ENCODE measurements around the gene TCF21.
A peak's percentile ranks its signal among the peaks of the same experiment; 100 is the strongest.
"Not testable (repeated sequence)": the region's sequence is repeated elsewhere in the genome, so short reads cannot be mapped to it uniquely, and the experiment has no call there.

TCF21 gene

GRCh38 chr6:133888929-133889556, at the start of gene TCF21:
TCF21 (plus strand) TSS chr6:133889113; CDS start chr6:133889398, 285 bp downstream.
- DNase-seq: peak; percentile 87

- no peak for DNase-seq
Measured at GRCh38 chr6:133841176-133841575, 47.7 kb upstream of the TCF21 start.

GRCh38 chr6:133843098-133843497, 45.8 kb upstream of the TCF21 start:
- no peak for DNase-seq

GRCh38 chr6:133844709-133845108, 44.2 kb upstream of the TCF21 start:
- no peak for DNase-seq

- DNase-seq: no peak
Measured at GRCh38 chr6:133854041-133854363, 34.9 kb upstream of the TCF21 start.

- DNase-seq: peak; percentile 69
Measured at GRCh38 chr6:133854364-133855275, 34.3 kb upstream of the TCF21 start.

GRCh38 chr6:133855276-133855990, 33.5 kb upstream of the TCF21 start:
- no peak for DNase-seq

GRCh38 chr6:133855991-133856370, 32.9 kb upstream of the TCF21 start:
- DNase-seq: no peak

- no peak for DNase-seq
Measured at GRCh38 chr6:133856911-133857310, 32.0 kb upstream of the TCF21 start.

- DNase-seq: no peak
Measured at GRCh38 chr6:133857696-133858095, 31.2 kb upstream of the TCF21 start.

- not testable (repeated sequence) for DNase-seq
Measured at GRCh38 chr6:133861337-133861736, 27.6 kb upstream of the TCF21 start.

GRCh38 chr6:133863228-133863627, 25.7 kb upstream of the TCF21 start:
- no peak for DNase-seq

- DNase-seq: no peak
Measured at GRCh38 chr6:133865680-133866079, 23.2 kb upstream of the TCF21 start.

- no peak for DNase-seq
Measured at GRCh38 chr6:133871131-133871530, 17.8 kb upstream of the TCF21 start.

GRCh38 chr6:133873538-133873937, 15.4 kb upstream of the TCF21 start:
- no peak for DNase-seq

GRCh38 chr6:133877116-133877515, 11.8 kb upstream of the TCF21 start:
- no peak for DNase-seq

- DNase-seq: no peak
Measured at GRCh38 chr6:133880006-133880405, 8.9 kb upstream of the TCF21 start.

- DNase-seq: no peak
Measured at GRCh38 chr6:133880896-133881295, 8.0 kb upstream of the TCF21 start.

- DNase-seq: no peak
Measured at GRCh38 chr6:133886104-133886775, 2.7 kb upstream of the TCF21 start.

- no peak for DNase-seq
Measured at GRCh38 chr6:133887156-133887879, 1.6 kb upstream of the TCF21 start.

- DNase-seq: no peak
Measured at GRCh38 chr6:133887880-133888230, 1.1 kb upstream of the TCF21 start.

- DNase-seq: peak; percentile 87
Measured at GRCh38 chr6:133889557-133890403, 867 bp downstream of the TCF21 start.
